GM19395 (cell line): Measurements from ENCODE around the gene HFM1.
"Not testable (repeated sequence)": the region's sequence is repeated elsewhere in the genome, so short reads cannot be mapped to it uniquely, and the experiment has no call there.

Experiments used
- ATAC-seq: cut with Tn5 transposase; IDR thresholded peaks from one replicate; pipeline ENCODE4 v1.9.1; 2021; ENCODE audit warnings: mild to moderate bottlenecking, moderate library complexity; ENCODE audit not compliant: unreplicated experiment

Gene HFM1

GRCh38 chr1:91404151-91405012 lies at the start of gene HFM1:
Gene HFM1, minus strand, starts transcription at chr1:91404837. Its CDS starts 3,755 bp downstream, at chr1:91401082.
- ATAC-seq: peak; percentile 95

- no peak for ATAC-seq
Observed at GRCh38 chr1:91454136-91454535, 49.5 kb upstream of the HFM1 start.

GRCh38 chr1:91450260-91450659 lies 45.6 kb upstream of the HFM1 start:
- no peak for ATAC-seq

GRCh38 chr1:91447782-91448181 lies 43.1 kb upstream of the HFM1 start:
- ATAC-seq: not testable (repeated sequence)

GRCh38 chr1:91441980-91442379 lies 37.3 kb upstream of the HFM1 start:
- not testable (repeated sequence) for ATAC-seq

- ATAC-seq: no peak
Observed at GRCh38 chr1:91440847-91441246, 36.2 kb upstream of the HFM1 start.

GRCh38 chr1:91439016-91439415 lies 34.4 kb upstream of the HFM1 start:
- ATAC-seq: no peak

- no peak for ATAC-seq
Observed at GRCh38 chr1:91428182-91428798, 23.7 kb upstream of the HFM1 start.

GRCh38 chr1:91427741-91428140 lies 23.1 kb upstream of the HFM1 start:
- ATAC-seq: no peak

GRCh38 chr1:91422523-91422922 lies 17.9 kb upstream of the HFM1 start:
- not testable (repeated sequence) for ATAC-seq

GRCh38 chr1:91412371-91412770 lies 7.7 kb upstream of the HFM1 start:
- ATAC-seq: no peak

GRCh38 chr1:91406773-91407389 lies 2.2 kb upstream of the HFM1 start:
- ATAC-seq: no peak

GRCh38 chr1:91402023-91402422 lies 2.6 kb downstream of the HFM1 start:
- no peak for ATAC-seq

- ATAC-seq: no peak
Observed at GRCh38 chr1:91400133-91400725, 4.4 kb downstream of the HFM1 start.

GRCh38 chr1:91398291-91398690 lies 6.3 kb downstream of the HFM1 start:
- no peak for ATAC-seq

- ATAC-seq: no peak
Observed at GRCh38 chr1:91397605-91398004, 7.0 kb downstream of the HFM1 start.

- ATAC-seq: no peak
Observed at GRCh38 chr1:91393042-91393441, 11.6 kb downstream of the HFM1 start.

- ATAC-seq: no peak
Observed at GRCh38 chr1:91386109-91386508, 18.5 kb downstream of the HFM1 start.

GRCh38 chr1:91383456-91383855 lies 21.2 kb downstream of the HFM1 start:
- no peak for ATAC-seq

- ATAC-seq: no peak
Observed at GRCh38 chr1:91381844-91382243, 22.8 kb downstream of the HFM1 start.

- ATAC-seq: no peak
Observed at GRCh38 chr1:91374086-91374485, 30.6 kb downstream of the HFM1 start.
